GM18498 (cell line): ENCODE data around the gene SMARCC2.

Source experiments
- ATAC-seq: cut with Tn5 transposase; IDR thresholded peaks from one replicate; pipeline ENCODE4 v1.9.1; 2021; ENCODE audit warnings: mild to moderate bottlenecking, moderate library complexity; ENCODE audit not compliant: unreplicated experiment

Gene SMARCC2

DNA sequence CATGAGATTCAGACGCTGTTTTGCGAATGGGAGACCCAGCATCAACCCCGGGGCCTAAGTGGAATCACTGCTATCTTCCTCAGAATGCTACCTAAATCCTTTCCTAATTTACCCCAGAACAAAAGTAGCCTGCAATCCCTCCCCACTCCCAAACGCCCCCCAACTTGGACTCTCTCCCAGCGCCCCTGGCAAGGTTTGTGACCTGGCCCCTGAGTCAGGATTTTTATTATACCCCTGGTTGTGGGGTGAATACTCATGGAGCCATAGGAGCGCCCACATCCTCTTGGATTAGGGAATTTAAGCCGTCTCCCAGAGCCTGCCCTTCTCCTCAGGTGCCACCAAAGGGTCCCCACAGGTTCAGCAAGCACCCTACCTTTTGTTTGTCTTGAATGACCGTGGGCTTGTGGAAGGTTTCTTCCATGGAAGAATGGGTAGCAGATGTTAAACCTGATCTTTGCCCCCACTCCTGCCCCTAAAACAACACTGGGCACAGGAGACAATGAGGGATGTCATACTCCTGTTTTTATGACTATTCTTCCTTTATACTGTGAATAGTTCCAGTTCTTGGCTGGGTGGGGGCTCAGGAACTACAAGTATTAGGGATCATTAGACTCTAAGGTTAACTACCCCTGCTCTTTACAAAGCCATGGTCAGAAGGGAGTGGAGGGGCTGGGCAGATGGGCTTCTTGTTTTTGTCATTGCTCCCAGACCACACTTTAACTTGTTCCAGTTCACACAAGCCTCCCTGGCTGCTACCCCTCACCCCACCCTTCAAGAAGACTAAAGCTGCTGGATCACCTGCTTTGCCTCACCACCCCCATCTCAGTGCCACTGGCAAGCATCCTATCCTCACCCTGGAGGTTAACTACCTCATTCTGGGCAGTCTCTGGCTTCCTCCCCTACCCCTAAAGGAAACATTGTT is 36.3 kb downstream of the SMARCC2 start:
- ATAC-seq = no peak

- peak; percentile 88 for ATAC-seq
These were observed 37.0 kb downstream of the SMARCC2 start, which contains the start of gene MYL6B for GRCh38 chr12:56152132-56152755. Gene MYL6B (plus strand): TSS chr12:56152587. CDS start chr12:56153919, 1,332 bp downstream.

- ATAC-seq = peak; percentile 61
These were observed 37.6 kb downstream of the SMARCC2 start for GRCh38 chr12:56151672-56152131.

DNA sequence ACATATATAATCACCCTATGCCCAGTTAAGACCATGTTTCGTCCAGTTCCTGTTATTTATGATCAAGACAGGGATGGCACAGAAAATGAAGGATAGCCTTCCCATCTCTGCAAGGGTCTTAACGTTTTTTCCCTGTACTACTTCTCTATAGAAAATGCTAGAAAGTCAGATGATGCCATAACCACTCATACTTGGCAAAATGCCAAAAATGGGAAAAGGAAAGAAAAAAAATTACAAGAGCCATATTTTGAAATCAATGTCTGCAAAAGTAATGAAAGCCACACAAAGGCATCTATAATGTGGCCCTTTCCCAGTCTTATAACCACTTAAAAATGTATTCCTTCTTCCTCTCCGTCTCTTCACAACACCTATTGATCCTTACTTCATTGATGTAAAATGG is 38.7 kb downstream of the SMARCC2 start:
- no peak for ATAC-seq

DNA sequence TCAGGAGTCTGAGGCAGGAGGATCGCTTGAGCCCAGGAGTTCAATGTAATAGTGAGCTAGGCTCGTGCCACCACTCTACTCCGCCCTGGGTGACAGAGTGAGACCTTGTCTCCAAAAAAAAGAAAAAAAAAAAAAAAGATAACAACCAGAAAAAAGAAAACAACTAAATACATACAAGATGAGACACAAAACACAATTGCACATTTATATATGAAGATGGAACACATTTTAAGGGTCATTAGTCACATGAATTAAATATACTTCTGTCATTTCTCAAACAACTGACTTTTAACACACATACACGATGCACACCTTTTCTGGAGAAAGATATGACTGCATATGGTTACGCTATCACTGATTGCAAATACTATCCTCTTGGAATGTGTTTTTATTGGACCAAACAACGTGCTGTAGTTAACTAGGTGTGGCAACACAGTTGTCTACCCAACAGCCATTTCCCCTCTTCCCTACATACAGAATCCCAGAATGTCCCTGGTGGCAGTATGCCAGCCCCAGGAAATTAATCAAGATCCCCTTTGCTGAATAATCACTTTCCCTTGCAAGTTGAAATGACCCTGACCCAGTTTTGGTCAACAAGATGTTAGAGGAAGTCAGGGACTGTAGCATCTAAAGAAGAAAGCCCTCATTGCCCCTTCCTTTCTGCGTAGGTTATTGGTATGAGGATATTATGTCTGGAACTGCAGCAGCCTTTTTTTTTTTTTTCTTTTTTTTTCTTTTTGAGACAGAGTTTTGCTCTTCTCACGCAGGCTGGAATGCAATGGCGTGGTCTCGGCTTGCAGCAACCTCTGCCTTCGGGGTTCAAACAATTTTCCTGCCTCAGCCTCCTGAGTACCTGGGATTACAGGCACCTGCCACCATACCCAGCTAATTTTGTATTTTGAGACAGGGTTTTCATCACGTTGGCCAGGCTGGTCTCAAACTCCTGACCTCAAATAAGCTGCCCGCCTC is 42.5 kb downstream of the SMARCC2 start:
- no peak for ATAC-seq

- no peak for ATAC-seq
These were observed 44.1 kb downstream of the SMARCC2 start for GRCh38 chr12:56145217-56145616.

- ATAC-seq = no peak
These were observed 45.4 kb downstream of the SMARCC2 start for GRCh38 chr12:56143870-56144269.

DNA sequence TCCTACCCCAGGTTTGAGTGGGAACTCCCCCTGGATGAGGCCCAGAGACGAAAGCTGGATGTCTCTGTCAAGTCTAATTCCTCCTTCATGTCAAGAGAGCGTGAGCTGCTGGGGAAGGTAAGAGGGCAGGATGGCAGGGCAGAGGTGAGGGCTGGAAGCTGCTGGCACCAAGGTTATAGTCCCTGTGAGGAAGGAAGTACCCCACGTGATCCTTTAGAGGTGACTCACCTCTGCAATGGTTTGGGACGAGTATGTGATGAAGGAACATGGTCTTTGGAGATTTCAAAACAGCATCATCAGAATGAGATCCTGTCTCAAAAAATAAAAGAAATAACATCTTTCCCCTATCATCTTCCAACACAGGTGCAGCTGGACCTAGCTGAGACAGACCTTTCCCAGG is 46.1 kb downstream of the SMARCC2 start:
- no peak for ATAC-seq

GRCh38 chr12:56141946-56142784 is 47.1 kb downstream of the SMARCC2 start:
- ATAC-seq = no peak

DNA sequence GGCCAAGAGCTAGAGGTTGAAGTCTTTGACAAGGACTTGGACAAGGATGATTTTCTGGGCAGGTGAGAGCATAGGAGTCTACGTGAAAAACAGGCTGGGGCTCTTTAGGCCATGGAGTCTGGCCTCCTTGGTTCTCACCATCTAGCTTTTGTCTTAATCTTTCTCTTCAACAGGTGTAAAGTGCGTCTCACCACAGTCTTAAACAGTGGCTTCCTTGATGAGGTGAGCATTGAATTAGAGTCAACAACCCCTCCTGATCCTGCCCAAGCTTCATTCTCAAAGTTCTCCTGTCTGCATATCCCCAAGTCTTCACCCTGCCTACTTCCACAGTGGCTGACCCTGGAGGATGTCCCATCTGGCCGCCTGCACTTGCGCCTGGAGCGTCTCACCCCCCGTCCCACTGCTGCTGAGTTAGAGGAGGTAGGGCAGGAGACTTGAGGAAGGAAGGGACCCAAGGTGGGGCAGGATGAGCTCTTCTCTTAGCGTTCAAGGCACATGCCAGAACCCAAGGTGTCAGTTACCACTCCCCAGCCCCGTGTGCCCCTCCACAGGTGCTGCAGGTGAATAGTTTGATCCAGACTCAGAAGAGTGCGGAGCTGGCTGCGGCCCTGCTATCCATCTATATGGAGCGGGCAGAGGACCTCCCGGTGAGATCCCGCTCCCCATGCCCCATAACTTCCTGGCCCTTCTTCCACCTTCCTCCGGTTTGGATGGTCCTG is 51.3 kb downstream of the SMARCC2 start:
- no peak for ATAC-seq

- no peak for ATAC-seq
These were observed 54.4 kb downstream of the SMARCC2 start for GRCh38 chr12:56134897-56135296.

DNA sequence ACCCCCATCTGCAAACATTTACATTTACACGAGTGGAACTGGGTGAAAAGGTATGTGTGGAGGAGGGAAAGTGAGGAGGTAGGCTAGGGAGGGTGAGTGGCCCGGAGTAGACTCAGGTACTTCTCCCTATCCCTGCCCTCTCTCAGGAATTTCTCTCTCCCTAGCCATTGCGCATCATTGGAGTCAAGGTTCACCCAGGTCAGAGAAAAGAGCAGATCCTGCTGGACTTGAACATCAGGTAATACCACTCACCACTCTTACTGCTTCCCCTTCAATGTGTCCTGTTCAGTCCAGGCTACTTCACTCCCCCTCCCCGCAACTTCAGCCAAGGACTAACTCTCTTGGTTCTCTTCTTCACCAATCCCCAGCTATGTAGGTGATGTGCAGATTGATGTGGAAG is 58.4 kb downstream of the SMARCC2 start:
- no peak for ATAC-seq

DNA sequence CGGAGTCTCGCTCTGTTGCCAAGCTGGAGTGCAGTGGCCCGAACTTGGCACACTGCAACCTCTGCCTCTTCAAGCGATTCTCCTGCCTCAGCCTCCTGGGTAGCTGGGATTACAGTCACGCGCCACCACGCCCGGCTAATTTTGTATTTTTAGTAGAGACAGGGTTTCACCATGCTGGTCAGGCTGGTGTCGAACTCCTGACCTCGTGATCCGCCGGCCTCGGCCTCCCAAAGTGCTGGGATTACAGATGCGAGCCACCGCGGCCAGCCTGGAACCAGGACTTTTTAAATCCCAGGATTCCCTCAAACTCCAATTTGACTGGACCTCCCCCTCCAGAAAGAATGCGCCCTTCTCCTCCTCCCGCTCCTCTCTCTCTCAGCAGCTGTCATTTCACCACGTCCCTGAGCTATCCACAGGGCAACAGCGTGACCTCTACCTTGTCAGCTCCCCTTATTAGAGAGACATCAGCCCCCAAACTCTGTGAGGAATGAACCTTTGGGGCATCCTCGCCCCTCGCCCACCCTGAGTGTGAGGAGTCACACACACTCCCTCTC is 59.3 kb downstream of the SMARCC2 start:
- no peak for ATAC-seq

GRCh38 chr12:56129206-56129941 is 59.9 kb downstream of the SMARCC2 start:
- peak; percentile 34 for ATAC-seq

- ATAC-seq = no peak
These were observed 60.5 kb downstream of the SMARCC2 start for GRCh38 chr12:56128670-56129205.

DNA sequence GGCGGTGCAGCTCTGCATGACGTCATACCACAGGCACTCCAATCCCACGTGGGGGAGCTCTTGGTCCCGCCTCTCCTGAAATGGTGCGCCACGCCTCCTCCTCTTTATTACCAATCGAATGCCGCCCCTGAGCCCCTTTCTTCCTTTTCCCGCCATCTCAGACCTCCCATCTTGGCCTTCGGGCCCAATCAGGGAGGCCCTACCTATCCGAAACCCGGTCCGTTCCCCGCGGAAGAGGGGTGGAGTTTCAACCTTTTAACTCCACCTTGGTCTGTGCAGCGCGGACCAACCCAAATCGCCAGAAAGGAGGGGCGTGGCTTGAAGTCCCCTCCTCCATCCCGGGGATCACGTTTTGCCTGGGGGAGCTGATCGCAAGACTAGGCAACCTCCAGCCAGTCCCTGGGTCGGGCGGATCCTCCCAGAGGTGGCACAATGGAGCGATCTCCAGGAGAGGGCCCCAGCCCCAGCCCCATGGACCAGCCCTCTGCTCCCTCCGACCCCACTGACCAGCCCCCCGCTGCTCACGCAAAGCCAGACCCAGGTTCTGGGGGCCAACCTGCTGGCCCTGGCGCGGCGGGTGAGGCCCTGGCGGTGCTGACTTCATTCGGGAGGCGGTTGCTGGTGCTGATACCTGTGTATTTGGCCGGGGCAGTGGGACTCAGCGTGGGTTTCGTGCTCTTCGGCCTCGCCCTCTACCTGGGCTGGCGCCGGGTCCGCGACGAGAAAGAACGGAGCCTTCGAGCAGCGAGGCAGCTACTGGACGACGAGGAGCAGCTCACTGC is 61.2 kb downstream of the SMARCC2 start, which contains the start of gene ESYT1:
Gene ESYT1 (plus strand): TSS at position 380 of the 782 bp plus-strand sequence. CDS start 53 bp downstream, at position 433.
- peak; percentile 91 for ATAC-seq

DNA sequence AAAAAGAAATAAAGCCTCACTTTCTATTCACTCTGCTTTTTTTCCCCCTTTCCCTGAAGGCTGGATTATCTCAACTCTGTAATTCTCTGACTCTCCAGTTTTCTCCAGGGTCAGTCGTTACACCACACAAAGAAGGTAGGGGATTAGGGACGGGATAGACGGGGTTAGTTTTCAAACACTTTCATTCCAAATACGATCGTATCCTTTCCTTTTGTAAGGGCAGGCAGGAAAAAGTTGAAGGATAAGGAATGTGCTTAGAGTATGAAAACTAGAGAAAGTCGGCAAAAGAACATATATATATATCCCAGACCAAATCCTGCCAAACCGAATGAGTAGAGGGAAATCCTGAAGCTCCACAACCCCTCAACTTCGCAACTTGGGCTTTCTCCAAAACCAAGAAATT is 61.8 kb downstream of the SMARCC2 start:
- ATAC-seq = no peak
